ENCODE data around the gene SNTG2. TPM values are rescaled to one million over a fixed set of nuclear protein-coding genes. Genes with fewer than 3 reads are reported as not detected.

The SNTG2 gene
- total RNA-seq, 1 experiment from 2014 or later: 2.1 TPM

DNA sequence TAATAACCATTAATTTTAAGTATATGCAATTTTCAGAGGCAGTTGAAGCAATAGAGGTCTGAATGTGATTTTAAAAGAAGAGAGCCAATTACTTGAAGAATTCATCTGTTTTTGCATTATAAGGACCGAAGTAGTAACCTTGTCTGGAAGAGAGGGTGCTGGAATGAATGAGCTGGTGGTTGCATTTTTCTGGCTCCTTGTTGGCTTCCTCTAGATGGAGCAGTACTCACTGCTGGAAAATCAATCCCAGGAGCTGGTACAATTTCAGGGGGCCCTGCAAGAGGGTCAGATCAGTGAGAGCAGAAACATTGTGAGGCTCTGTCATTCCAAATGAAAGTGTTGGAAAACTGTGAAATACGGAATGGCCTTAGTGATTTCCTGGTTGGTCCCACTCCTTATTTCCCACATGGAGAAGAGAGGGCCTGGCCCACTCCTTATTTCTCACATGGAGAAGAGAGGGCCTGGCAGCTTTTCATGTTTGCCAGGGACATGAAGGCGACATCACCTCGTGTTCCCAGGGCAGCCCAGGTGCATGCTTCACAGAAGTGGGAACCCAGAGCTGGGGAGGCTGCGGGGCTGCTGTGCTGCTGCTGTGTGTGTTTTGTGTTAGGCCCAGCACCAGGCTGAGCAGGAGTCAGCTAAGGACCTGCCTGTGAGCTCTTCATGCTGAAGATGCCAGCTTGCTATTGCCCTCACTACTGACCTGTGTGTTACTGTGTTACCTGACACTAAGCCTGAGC is 197.4 kb downstream of the SNTG2 start:
- H3K4me3 ChIP-seq (ENCODE audit: insufficient read depth, low read depth, low read length): no peak overlapping the region
- H3K27me3 ChIP-seq (ENCODE audit: control insufficient read depth, insufficient read depth, low read length): no peaks in the 10 kb centered on the region
- no peak for DNase-seq
- H3K36me3 ChIP-seq (replicated peaks; ENCODE audit: control insufficient read depth, insufficient read depth, low read length): no peaks in the 10 kb centered on the region; the same call in 1 of the 2 replicates

GRCh38 chr2:1150724-1151511 is 200.3 kb downstream of the SNTG2 start:
- Histone ChIP-seq H3K27me3 (ENCODE audit: control insufficient read depth, insufficient read depth, low read length) (no peaks in the 10 kb centered on the region), H3K36me3 (replicated peaks; ENCODE audit: control insufficient read depth, insufficient read depth, low read length) (no peaks in the 10 kb centered on the region; the same call in 1 of the 2 replicates), H3K4me3 (ENCODE audit: insufficient read depth, low read depth, low read length) (no peak overlapping the region)
- no peak for DNase-seq

DNA sequence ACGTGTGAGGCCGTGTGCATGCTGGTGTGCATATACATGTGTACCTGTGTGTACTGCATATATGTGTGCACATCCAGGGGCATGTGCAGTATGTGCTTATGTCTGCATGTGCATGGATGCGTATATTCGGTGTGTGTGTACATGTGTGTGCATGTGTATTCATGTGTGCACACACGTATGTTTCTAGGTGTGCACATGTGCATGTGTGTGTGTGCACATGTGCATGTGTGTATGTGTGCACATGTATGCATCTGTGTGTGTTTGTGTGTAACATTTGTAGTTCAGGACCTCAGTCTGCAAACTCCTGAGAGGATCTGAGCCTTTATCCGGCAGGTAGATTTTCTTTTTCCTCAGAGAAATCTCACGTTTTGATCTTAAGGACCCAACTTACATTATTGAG is 201.7 kb downstream of the SNTG2 start:
- no peaks in the 10 kb centered on the region for H3K27me3 ChIP-seq (ENCODE audit: control insufficient read depth, insufficient read depth, low read length)
- DNase-seq: no peak
- no peak overlapping the region for H3K4me3 ChIP-seq (ENCODE audit: insufficient read depth, low read depth, low read length)
- no peaks in the 10 kb centered on the region; the same call in 1 of the 2 replicates for H3K36me3 ChIP-seq (replicated peaks; ENCODE audit: control insufficient read depth, insufficient read depth, low read length)

- Histone ChIP-seq H3K36me3 (replicated peaks; ENCODE audit: control insufficient read depth, insufficient read depth, low read length) (no peaks in the 10 kb centered on the region; the same call in 1 of the 2 replicates), H3K27me3 (ENCODE audit: control insufficient read depth, insufficient read depth, low read length) (no peaks in the 10 kb centered on the region), H3K4me3 (ENCODE audit: insufficient read depth, low read depth, low read length) (no peak overlapping the region)
- DNase-seq: no peak
These were observed 203.3 kb downstream of the SNTG2 start for GRCh38 chr2:1153920-1154319.

DNA sequence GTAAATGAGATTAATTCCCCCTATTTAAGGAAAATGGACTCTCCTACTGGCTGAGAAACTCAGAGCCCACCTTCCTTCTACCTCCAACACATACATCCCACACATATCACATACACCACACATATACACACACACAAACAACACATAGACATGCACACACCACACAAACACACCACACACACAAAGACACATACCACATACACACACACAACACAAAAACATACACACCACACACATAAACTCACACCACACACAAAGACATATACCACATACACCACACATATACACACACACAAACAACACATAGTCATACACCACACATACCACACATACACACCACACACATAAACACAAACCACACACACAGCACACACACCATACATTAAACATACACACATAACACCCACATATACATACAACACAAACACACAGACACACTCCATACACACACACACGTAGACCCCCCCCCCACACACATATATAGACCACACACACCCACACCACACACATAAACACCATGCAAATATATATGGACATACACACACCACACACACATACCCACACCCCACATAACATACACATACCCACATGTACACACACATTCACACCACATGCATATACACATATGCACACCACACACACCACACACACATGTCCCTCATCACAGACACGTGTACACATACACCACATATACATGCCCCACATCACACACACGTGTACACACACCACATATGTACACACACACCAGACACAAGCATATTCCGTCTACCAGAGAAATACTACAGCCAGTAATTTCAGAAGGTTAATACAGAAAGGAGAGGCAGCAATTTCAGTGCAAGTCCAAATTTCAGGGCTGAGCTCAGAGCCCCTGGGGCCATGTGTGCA is 204.3 kb downstream of the SNTG2 start:
- Histone ChIP-seq H3K27me3 (ENCODE audit: control insufficient read depth, insufficient read depth, low read length) (no peaks in the 10 kb centered on the region), H3K4me3 (ENCODE audit: insufficient read depth, low read depth, low read length) (no peak overlapping the region)
- no peak for DNase-seq

DNA sequence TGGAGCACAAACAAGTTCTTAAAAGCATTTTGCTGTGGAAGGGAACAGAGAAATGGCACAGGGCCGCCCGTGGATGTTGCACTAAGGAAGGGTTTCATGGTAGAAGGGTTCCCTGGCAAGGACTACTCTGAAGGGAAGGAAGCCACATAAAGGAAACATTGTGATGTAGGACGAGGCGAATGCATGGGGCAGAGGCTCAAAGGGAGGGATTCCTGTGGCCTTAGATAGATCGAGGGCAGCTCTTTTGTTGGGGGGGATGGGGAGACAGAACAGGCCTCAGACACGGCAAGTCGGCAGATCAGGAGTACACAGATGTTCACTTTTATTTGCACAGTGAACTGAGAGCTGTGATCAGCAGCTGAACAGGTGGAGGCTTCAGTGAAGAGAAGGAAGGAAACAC is 205.4 kb downstream of the SNTG2 start:
- no peak for DNase-seq
- H3K27me3 ChIP-seq (ENCODE audit: control insufficient read depth, insufficient read depth, low read length): no peaks in the 10 kb centered on the region
- no peak overlapping the region for H3K4me3 ChIP-seq (ENCODE audit: insufficient read depth, low read depth, low read length)
- H3K36me3 ChIP-seq (replicated peaks; ENCODE audit: control insufficient read depth, insufficient read depth, low read length): no peaks in the 10 kb centered on the region; the same call in 1 of the 2 replicates

More for the DNA sequence above, 204.3 kb downstream of the SNTG2 start:
- H3K36me3 ChIP-seq (replicated peaks; ENCODE audit: control insufficient read depth, insufficient read depth, low read length): no peaks in the 10 kb centered on the region

GRCh38 chr2:1156531-1156930 is 205.9 kb downstream of the SNTG2 start:
- Histone ChIP-seq H3K27me3 (ENCODE audit: control insufficient read depth, insufficient read depth, low read length) (no peaks in the 10 kb centered on the region), H3K4me3 (ENCODE audit: insufficient read depth, low read depth, low read length) (no peak overlapping the region), H3K36me3 (replicated peaks; ENCODE audit: control insufficient read depth, insufficient read depth, low read length) (no peaks in the 10 kb centered on the region; the same call in 1 of the 2 replicates)
- no peak for DNase-seq

- DNase-seq: no peak
- H3K36me3 ChIP-seq (replicated peaks; ENCODE audit: control insufficient read depth, insufficient read depth, low read length): no peaks in the 10 kb centered on the region; the same call in 1 of the 2 replicates
- no peaks in the 10 kb centered on the region for H3K27me3 ChIP-seq (ENCODE audit: control insufficient read depth, insufficient read depth, low read length)
- H3K4me3 ChIP-seq (ENCODE audit: insufficient read depth, low read depth, low read length): no peak overlapping the region
These were observed 206.5 kb downstream of the SNTG2 start for GRCh38 chr2:1157107-1157506.

DNA sequence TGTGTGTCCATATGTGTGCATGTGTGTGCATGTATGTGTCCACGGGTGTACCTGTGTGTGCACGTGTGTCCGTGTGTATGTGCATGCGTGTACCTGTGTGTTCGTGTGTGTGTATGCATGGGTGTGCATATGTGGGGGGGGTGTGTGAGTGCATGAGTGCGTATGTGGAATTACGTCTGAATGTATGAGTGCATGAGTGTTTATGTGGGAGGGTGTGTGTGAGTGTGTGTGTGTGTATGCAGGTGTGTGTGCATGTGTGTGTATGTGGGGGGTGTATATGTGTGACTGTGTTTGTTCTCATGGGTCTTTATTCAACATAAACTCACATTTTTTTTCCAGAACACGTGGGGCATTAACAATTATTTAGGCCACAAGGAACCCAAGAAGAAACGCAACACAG is 208.4 kb downstream of the SNTG2 start:
- no peaks in the 10 kb centered on the region; the same call in none of the 2 replicates for H3K36me3 ChIP-seq (replicated peaks; ENCODE audit: control insufficient read depth, insufficient read depth, low read length)
- no peak overlapping the region for H3K4me3 ChIP-seq (ENCODE audit: insufficient read depth, low read depth, low read length)
- H3K27me3 ChIP-seq (ENCODE audit: control insufficient read depth, insufficient read depth, low read length): no peaks in the 10 kb centered on the region
- DNase-seq: no peak

- H3K36me3 ChIP-seq (replicated peaks; ENCODE audit: control insufficient read depth, insufficient read depth, low read length): peaks cover 2% of the 10 kb centered on the region
These were observed 211.6 kb downstream of the SNTG2 start for GRCh38 chr2:1162246-1162645.

DNA sequence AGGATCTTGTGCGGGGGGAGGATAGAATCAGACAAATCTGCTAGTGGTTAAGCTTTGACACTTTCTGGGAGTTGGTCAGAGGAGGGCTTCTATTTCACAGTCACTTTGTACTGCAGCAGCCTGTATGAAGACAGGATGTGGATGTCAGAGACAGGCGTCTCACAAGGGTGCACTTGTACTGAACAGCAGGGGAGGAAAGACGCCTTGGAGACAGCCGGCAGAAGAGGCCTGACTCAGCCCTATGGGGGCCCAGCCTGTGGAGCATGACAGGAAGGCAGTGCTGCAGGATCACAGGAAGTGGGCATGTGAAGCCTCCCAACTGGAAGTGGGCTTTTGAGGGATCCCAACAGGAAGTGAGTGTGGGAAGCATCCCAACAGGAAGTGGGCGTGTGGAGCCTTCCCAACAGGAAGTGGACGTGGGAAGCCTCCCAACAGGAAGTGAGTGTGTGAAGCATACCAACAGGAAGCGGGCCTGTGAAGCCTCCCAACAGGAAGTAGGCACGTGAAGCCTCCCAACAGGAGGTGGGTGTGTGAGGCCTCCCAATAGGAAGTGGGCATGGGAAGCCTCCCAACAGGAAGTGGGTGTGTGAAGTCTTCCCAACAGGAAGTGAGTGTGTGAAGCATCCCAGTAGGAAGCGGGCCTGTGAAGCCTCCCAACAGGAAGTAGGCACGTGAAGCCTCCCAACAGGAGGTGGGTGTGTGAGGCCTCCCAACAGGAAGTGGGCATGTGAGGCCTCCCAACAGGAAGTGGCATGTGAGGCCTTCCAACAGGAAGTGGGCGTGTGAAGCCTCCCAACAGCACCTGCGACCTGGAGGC is 212.3 kb downstream of the SNTG2 start:
- Histone ChIP-seq H3K4me3 (ENCODE audit: insufficient read depth, low read depth, low read length) (no peak overlapping the region), H3K27me3 (ENCODE audit: control insufficient read depth, insufficient read depth, low read length) (no peaks in the 10 kb centered on the region), H3K36me3 (replicated peaks; ENCODE audit: control insufficient read depth, insufficient read depth, low read length) (peaks cover 2% of the 10 kb centered on the region)
- no peak for DNase-seq

More at GRCh38 chr2:1162246-1162645, 211.6 kb downstream of the SNTG2 start:
- H3K27me3 ChIP-seq (ENCODE audit: control insufficient read depth, insufficient read depth, low read length): no peaks in the 10 kb centered on the region
- H3K4me3 ChIP-seq (ENCODE audit: insufficient read depth, low read depth, low read length): no peak overlapping the region
- no peak for DNase-seq

DNA sequence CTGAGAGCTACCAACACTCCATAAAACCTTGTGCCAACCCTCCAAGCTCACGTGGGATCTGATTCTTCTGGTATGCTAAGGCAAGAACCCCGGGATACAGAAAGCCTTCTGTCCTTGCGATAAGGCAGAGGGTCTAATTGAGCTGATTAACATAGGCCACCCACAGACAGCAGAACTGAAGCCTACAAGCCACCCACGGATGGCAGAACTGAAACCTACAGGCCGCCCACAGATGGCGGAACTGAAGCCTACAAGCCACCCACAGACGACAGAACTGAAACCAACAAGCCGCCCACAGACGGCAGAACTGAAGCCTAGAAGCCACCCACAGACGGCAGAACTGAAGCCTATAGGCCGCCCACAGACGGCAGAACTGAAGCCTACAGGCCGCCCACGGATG is 216.3 kb downstream of the SNTG2 start:
- Histone ChIP-seq H3K36me3 (replicated peaks; ENCODE audit: control insufficient read depth, insufficient read depth, low read length) (peaks cover 6% of the 10 kb centered on the region), H3K4me3 (ENCODE audit: insufficient read depth, low read depth, low read length) (no peak overlapping the region), H3K27me3 (ENCODE audit: control insufficient read depth, insufficient read depth, low read length) (no peaks in the 10 kb centered on the region)
- DNase-seq: no peak

DNA sequence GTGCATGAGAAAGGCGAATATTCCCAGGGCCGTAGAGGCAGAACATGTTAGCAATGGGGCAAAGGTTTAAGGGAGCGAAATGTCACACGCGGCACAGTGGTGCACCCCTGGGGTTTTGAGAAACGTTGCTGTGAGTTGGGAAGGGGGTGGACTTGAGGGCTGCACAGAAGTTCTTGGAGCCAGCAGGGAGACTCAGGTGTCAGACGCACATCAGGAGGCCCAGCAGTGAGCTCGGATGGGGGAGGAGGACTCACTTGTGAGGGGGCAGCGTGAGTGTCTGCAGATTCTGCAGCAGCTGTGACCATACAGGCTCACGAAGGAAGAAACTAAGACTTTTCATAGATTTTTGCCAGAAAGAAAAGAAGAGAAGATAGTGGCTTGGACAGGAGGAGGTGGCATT is 218.2 kb downstream of the SNTG2 start:
- H3K4me3 ChIP-seq (ENCODE audit: insufficient read depth, low read depth, low read length): no peak overlapping the region
- DNase-seq: no peak
- no peaks in the 10 kb centered on the region for H3K27me3 ChIP-seq (ENCODE audit: control insufficient read depth, insufficient read depth, low read length)
- peaks cover 9% of the 10 kb centered on the region for H3K36me3 ChIP-seq (replicated peaks; ENCODE audit: control insufficient read depth, insufficient read depth, low read length)

All from H7 (cell line).